Measurements from ENCODE around the gene CAMK2A. TPM values are rescaled to one million over a fixed set of nuclear protein-coding genes. Genes with fewer than 3 reads are reported as not detected.

Gene CAMK2A
- total RNA-seq, 4 donors from 2014 or later: 0.32 to 0.82 TPM; not detected in 2

- intact Hi-C loops (cut with DNase I; ENCODE audit: low total_unique reads): no loop called here
Observed at GRCh38 chr5:150294551-150295071, 5.0 kb upstream of the CAMK2A start.

GRCh38 chr5:150293091-150293941 lies 3.7 kb upstream of the CAMK2A start:
- Histone ChIP-seq H3K36me3 (no peaks in the 10 kb centered on the region), H3K4me1 (peaks cover 0 to 8% (median 0%) of the 10 kb centered on the region in 4 donors), H3K27ac (no peak overlapping the region), H3K4me3 (no peak overlapping the region), H3K9me3 (no peaks in the 10 kb centered on the region), H3K27me3 (no peaks in the 10 kb centered on the region)
- in situ Hi-C loops (cut with MboI; ENCODE audit: low pct_ligation_motif_present in 1 of 4, low pct_unique_long_range_greater_than_20kb in 1 of 4, low sequenced_read_pairs in 3 of 4) (no loop called here), intact Hi-C loops (cut with DNase I; ENCODE audit: low total_unique reads) (no loop called here)
- WGBS, 2 donors (ENCODE audit: low coverage in 1 of 2): 90 to 93% methylated on average over 2 to 18 of the region's 19 CpGs
- TF ChIP-seq POLR2AphosphoS5 (IDR thresholded peaks at IDR 0.05) (no peak), POLR2A (IDR thresholded peaks at IDR 0.05) (no peak), EP300 (IDR thresholded peaks at IDR 0.05; ENCODE audit: low read depth) (no peak)
- TF ChIP-seq, protein P1, sequence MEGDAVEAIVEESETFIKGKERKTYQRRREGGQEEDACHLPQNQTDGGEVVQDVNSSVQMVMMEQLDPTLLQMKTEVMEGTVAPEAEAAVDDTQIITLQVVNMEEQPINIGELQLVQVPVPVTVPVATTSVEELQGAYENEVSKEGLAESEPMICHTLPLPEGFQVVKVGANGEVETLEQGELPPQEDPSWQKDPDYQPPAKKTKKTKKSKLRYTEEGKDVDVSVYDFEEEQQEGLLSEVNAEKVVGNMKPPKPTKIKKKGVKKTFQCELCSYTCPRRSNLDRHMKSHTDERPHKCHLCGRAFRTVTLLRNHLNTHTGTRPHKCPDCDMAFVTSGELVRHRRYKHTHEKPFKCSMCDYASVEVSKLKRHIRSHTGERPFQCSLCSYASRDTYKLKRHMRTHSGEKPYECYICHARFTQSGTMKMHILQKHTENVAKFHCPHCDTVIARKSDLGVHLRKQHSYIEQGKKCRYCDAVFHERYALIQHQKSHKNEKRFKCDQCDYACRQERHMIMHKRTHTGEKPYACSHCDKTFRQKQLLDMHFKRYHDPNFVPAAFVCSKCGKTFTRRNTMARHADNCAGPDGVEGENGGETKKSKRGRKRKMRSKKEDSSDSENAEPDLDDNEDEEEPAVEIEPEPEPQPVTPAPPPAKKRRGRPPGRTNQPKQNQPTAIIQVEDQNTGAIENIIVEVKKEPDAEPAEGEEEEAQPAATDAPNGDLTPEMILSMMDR (IDR thresholded peaks at IDR 0.05): no peak
- no peak for DNase-seq

More at GRCh38 chr5:150294551-150295071, 5.0 kb upstream of the CAMK2A start:
- Histone ChIP-seq H3K9me3 (no peaks in the 10 kb centered on the region), H3K4me1 (peaks cover 0 to 11% (median 0%) of the 10 kb centered on the region in 4 donors), H3K36me3 (no peaks in the 10 kb centered on the region), H3K27me3 (no peaks in the 10 kb centered on the region), H3K4me3 (no peak overlapping the region), H3K27ac (no peak overlapping the region)
- TF ChIP-seq POLR2AphosphoS5 (IDR thresholded peaks at IDR 0.05) (no peak), EP300 (IDR thresholded peaks at IDR 0.05; ENCODE audit: low read depth) (no peak), POLR2A (IDR thresholded peaks at IDR 0.05) (no peak)
- TF ChIP-seq, protein P1 (IDR thresholded peaks at IDR 0.05): no peak
- in situ Hi-C loops (cut with MboI; ENCODE audit: low pct_ligation_motif_present in 1 of 4, low pct_unique_long_range_greater_than_20kb in 1 of 4, low sequenced_read_pairs in 3 of 4): no loop called here
- WGBS, 2 donors (ENCODE audit: low coverage in 1 of 2): 96% methylated on average over 7 of the region's 10 CpGs; no CpG with 5 or more reads in 1 of the 2 donors
- no peak for DNase-seq

DNA sequence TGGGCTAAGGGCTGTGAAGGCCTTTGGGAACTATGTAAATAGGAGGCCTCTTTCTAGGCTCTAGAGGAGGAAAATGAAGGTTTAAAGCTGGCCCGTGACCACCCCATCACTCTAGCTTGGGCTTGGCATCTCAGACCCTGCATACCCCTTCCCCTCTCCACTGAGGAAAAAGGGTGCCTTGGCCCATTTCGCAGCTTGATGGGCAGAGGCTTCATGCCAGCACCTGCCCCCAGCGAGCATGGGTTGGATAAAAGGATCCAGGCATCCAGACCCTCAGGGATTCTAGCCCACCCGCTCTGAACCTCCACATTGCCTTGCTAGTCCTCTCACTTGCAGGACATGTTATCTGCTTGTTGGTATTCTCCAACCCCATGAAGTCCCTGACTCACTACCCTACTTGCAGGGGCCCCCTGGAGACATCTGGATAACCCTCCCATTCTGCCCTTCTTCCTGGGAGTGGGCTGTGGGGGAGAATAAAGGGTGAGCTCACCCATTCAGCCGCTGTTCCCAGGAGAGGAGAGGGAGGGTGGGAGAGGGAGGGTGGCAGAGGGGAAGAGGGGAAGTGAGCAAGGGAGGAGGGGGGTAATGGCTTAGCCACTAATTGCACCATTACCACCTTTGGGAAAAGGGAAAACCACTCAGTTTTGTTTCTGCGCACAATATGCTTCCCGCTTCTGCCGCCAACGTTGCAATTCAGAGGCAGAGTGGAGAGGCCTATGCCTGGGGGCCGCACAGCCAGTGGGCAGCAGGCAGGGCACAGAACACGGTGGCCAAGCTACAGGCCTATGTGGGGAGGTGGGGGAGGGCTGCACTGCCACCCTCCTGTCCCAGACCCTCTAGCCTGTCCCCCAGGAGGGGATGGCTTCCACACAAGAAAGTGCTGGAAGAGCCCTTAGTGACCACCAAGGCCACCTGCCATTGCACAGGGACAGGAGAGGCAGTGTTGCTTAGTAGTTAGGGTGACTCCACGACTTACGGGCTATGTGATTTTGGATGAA lies 2.1 kb upstream of the CAMK2A start:
- Histone ChIP-seq H3K27me3 (no peaks in the 10 kb centered on the region), H3K9me3 (no peaks in the 10 kb centered on the region), H3K4me3 (no peak overlapping the region), H3K4me1 (peaks cover 0 to 8% (median 0%) of the 10 kb centered on the region in 4 donors), H3K36me3 (no peaks in the 10 kb centered on the region), H3K27ac (no peak overlapping the region)
- intact Hi-C loops (cut with DNase I; ENCODE audit: low total_unique reads) (no loop called here), in situ Hi-C loops (cut with MboI; ENCODE audit: low pct_ligation_motif_present in 1 of 4, low pct_unique_long_range_greater_than_20kb in 1 of 4, low sequenced_read_pairs in 3 of 4) (no loop called here)
- WGBS, 2 donors (ENCODE audit: low coverage in 1 of 2): 84 to 100% methylated on average over 1 to 13 of the region's 13 CpGs
- no peak for DNase-seq
- TF ChIP-seq POLR2A (IDR thresholded peaks at IDR 0.05) (no peak), EP300 (IDR thresholded peaks at IDR 0.05; ENCODE audit: low read depth) (no peak), POLR2AphosphoS5 (IDR thresholded peaks at IDR 0.05) (no peak)
- TF ChIP-seq, protein P1 (IDR thresholded peaks at IDR 0.05): no peak

Measured in transverse colon (tissue), 4 donors.